ENCODE measurements around the gene TPM4.

GRCh38 chr19:16098821-16099220 lies 22.5 kb downstream of the TPM4 start:
- no peak for TF ChIP-seq TEAD4 (IDR thresholded peaks at IDR 0.05)
- TF ChIP-seq TCF12 (IDR thresholded peaks at IDR 0.05; ENCODE audit: low read depth): no peak
- no peak for TF ChIP-seq MAX (IDR thresholded peaks at IDR 0.05)
- TF ChIP-seq USF1 (IDR thresholded peaks at IDR 0.05): no peak
- TF ChIP-seq CREB1 (IDR thresholded peaks at IDR 0.05; ENCODE audit: low read depth): no peak
- no peak for TF ChIP-seq CEBPB (IDR thresholded peaks at IDR 0.05)
- no peak for TF ChIP-seq FOXM1 (IDR thresholded peaks at IDR 0.05; ENCODE audit: borderline replicate concordance, low read depth)
- TF ChIP-seq ZBTB7A (IDR thresholded peaks at IDR 0.05; ENCODE audit: low read depth): no peak
- TF ChIP-seq EP300 (IDR thresholded peaks at IDR 0.05; ENCODE audit: borderline replicate concordance): no peak
- TF ChIP-seq EGR1 (IDR thresholded peaks at IDR 0.05): no peak
- no peak for TF ChIP-seq TAF1 (IDR thresholded peaks at IDR 0.05; ENCODE audit: low read depth)
- TF ChIP-seq, protein P1, sequence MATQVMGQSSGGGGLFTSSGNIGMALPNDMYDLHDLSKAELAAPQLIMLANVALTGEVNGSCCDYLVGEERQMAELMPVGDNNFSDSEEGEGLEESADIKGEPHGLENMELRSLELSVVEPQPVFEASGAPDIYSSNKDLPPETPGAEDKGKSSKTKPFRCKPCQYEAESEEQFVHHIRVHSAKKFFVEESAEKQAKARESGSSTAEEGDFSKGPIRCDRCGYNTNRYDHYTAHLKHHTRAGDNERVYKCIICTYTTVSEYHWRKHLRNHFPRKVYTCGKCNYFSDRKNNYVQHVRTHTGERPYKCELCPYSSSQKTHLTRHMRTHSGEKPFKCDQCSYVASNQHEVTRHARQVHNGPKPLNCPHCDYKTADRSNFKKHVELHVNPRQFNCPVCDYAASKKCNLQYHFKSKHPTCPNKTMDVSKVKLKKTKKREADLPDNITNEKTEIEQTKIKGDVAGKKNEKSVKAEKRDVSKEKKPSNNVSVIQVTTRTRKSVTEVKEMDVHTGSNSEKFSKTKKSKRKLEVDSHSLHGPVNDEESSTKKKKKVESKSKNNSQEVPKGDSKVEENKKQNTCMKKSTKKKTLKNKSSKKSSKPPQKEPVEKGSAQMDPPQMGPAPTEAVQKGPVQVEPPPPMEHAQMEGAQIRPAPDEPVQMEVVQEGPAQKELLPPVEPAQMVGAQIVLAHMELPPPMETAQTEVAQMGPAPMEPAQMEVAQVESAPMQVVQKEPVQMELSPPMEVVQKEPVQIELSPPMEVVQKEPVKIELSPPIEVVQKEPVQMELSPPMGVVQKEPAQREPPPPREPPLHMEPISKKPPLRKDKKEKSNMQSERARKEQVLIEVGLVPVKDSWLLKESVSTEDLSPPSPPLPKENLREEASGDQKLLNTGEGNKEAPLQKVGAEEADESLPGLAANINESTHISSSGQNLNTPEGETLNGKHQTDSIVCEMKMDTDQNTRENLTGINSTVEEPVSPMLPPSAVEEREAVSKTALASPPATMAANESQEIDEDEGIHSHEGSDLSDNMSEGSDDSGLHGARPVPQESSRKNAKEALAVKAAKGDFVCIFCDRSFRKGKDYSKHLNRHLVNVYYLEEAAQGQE (IDR thresholded peaks at IDR 0.05; ENCODE audit: low read depth): no peak
